MCF 10A (cell line): ENCODE data around the gene ARX. TPM values are rescaled to one million over a fixed set of nuclear protein-coding genes. Genes with fewer than 3 reads are reported as not detected.

ENCODE experiments used
- BruUV-seq: library from RNA; stranded (reverse); fragments of 400-500 nt; replicated peaks from 2 replicates; lab custom pipeline; 2021; lab: Mats Ljungman, UMichigan
- CTCF ChIA-PET: fragments of 300-600 bp; sonication (Branson Sonifier 250); formaldehyde crosslinking; extraction: SDS; loops from one replicate; lab custom pipeline; 2021; ENCODE audit warnings: antibody characterized with exemption, inconsistent platforms; lab: Yijun Ruan, JAX
- POLR2A ChIA-PET: fragments of 300-600, 350-650 bp; sonication (Branson Sonifier 250); formaldehyde crosslinking; extraction: SDS; loops from one replicate; lab custom pipeline; 2020; ENCODE audit warnings: antibody characterized with exemption, inconsistent platforms; lab: Yijun Ruan, JAX
- DNase-seq: peaks from one replicate; pipeline ENCODE4 v3.0.0-alpha.2; 2018; ENCODE audit not compliant: unreplicated experiment
- H3K27ac Mint-ChIP-seq: one replicate; pipeline ENCODE4 v1.8.0; 2022; ENCODE audit warnings: mild to moderate bottlenecking, low read depth, mixed read lengths; ENCODE audit not compliant: unreplicated experiment
- H3K27me3 Mint-ChIP-seq: one replicate; pipeline ENCODE4 v1.8.0; 2022; ENCODE audit warnings: mixed read lengths; ENCODE audit not compliant: insufficient read depth, unreplicated experiment
- H3K36me3 Mint-ChIP-seq: one replicate; pipeline ENCODE4 v1.8.0; 2022; ENCODE audit warnings: mild to moderate bottlenecking, moderate library complexity, mixed read lengths; ENCODE audit not compliant: insufficient read depth, unreplicated experiment
- H3K4me1 Mint-ChIP-seq: one replicate; pipeline ENCODE4 v1.8.0; 2022; ENCODE audit warnings: mixed read lengths; ENCODE audit not compliant: insufficient read depth, unreplicated experiment
- H3K4me3 Mint-ChIP-seq: one replicate; pipeline ENCODE4 v1.8.0; 2022; ENCODE audit warnings: mild to moderate bottlenecking, moderate library complexity, mixed read lengths; ENCODE audit not compliant: unreplicated experiment
- H3K9me3 Mint-ChIP-seq: one replicate; pipeline ENCODE4 v1.8.0; 2022; ENCODE audit warnings: mixed read lengths; ENCODE audit not compliant: unreplicated experiment
- intact Hi-C: fragments of 100-400 bp; cut with micrococcal nuclease; formaldehyde crosslinking; loops from 2 replicates; pipeline ENCODE4 v1.14.1; 2022
- total RNA-seq: library from RNA; stranded (reverse); gene quantifications from 2 replicates; pipeline ENCODE4 v1.2.3, GENCODE V29; 2022
- TF ChIP-seq, protein P1 (sequence below): fragments of 200-600 bp; IDR thresholded peaks from one replicate; pipeline ENCODE4 v1.8.0; 2022; ENCODE audit warnings: antibody characterized with exemption, mild to moderate bottlenecking; ENCODE audit not compliant: unreplicated experiment

Gene ARX
- total RNA-seq, 1 experiment from 2014 or later: not detected

GRCh38 chrX:24981030-24981429, 34.7 kb downstream of the ARX start:
- intact Hi-C loops: no loop called here
- Mint-ChIP-seq H3K4me1 (no peaks in the 10 kb centered on the region), H3K9me3 (no peaks in the 10 kb centered on the region), H3K27me3 (peaks cover 36% of the 10 kb centered on the region), H3K27ac (no peak overlapping the region), H3K36me3 (no peaks in the 10 kb centered on the region), H3K4me3 (no peak overlapping the region)
- TF ChIP-seq, protein P1, sequence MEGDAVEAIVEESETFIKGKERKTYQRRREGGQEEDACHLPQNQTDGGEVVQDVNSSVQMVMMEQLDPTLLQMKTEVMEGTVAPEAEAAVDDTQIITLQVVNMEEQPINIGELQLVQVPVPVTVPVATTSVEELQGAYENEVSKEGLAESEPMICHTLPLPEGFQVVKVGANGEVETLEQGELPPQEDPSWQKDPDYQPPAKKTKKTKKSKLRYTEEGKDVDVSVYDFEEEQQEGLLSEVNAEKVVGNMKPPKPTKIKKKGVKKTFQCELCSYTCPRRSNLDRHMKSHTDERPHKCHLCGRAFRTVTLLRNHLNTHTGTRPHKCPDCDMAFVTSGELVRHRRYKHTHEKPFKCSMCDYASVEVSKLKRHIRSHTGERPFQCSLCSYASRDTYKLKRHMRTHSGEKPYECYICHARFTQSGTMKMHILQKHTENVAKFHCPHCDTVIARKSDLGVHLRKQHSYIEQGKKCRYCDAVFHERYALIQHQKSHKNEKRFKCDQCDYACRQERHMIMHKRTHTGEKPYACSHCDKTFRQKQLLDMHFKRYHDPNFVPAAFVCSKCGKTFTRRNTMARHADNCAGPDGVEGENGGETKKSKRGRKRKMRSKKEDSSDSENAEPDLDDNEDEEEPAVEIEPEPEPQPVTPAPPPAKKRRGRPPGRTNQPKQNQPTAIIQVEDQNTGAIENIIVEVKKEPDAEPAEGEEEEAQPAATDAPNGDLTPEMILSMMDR: no peak
- ChIA-PET CTCF (no interaction called here), POLR2A (no interaction called here)
- no TSS peak for BruUV-seq
- no peak for DNase-seq

GRCh38 chrX:24979081-24979480, 36.7 kb downstream of the ARX start:
- no peak overlapping the region for H3K27ac Mint-ChIP-seq
- no peak overlapping the region for H3K4me3 Mint-ChIP-seq
- peaks cover 35% of the 10 kb centered on the region for H3K27me3 Mint-ChIP-seq
- intact Hi-C loops: no loop called here
- no peaks in the 10 kb centered on the region for H3K36me3 Mint-ChIP-seq
- CTCF ChIA-PET: no interaction called here
- no peaks in the 10 kb centered on the region for H3K9me3 Mint-ChIP-seq
- no peak for DNase-seq
- TF ChIP-seq, protein P1: no peak
- H3K4me1 Mint-ChIP-seq: no peaks in the 10 kb centered on the region
- POLR2A ChIA-PET: no interaction called here
- BruUV-seq: no TSS peak

DNA sequence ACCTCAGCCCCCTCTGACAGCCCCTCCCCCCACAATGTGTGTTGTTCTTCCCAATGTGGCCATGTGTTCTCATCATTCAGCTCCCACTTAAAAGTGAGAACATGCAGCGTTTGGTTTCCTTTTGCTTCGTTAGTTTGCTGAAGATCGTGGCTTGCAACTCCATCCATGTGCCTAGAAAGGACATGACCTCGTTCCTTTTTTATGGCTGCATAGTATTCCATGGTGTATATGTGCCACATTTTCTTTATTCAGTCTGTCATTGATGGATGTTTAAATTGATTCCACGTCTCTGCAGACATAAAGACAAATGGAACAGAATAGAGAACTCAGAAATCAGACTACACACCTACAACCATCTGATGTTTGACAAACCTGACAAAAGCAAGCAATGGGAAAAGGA, 46.0 kb downstream of the ARX start:
- Mint-ChIP-seq H3K27ac (no peak overlapping the region), H3K27me3 (no peaks in the 10 kb centered on the region), H3K36me3 (peaks cover 15% of the 10 kb centered on the region), H3K9me3 (no peaks in the 10 kb centered on the region), H3K4me3 (no peak overlapping the region), H3K4me1 (no peaks in the 10 kb centered on the region)
- intact Hi-C loops: no loop called here
- ChIA-PET CTCF (no interaction called here), POLR2A (no interaction called here)
- no peak for DNase-seq
- TF ChIP-seq, protein P1: no peak
- BruUV-seq: no TSS peak

- ChIA-PET CTCF (no interaction called here), POLR2A (interaction anchor here (0.6 kb wide), 1 partner anchor 35 kb away, joined by 3 read pairs; no protein-coding TSS in a partner anchor)
- no peaks in the 10 kb centered on the region for H3K27me3 Mint-ChIP-seq
- BruUV-seq: no TSS peak
- H3K9me3 Mint-ChIP-seq: no peaks in the 10 kb centered on the region
- DNase-seq: no peak
- intact Hi-C loops: no loop called here
- no peaks in the 10 kb centered on the region for H3K4me1 Mint-ChIP-seq
- H3K4me3 Mint-ChIP-seq: no peak overlapping the region
- H3K36me3 Mint-ChIP-seq: peaks cover 11% of the 10 kb centered on the region
- TF ChIP-seq, protein P1: no peak
- no peak overlapping the region for H3K27ac Mint-ChIP-seq
These were observed 50.4 kb downstream of the ARX start for GRCh38 chrX:24965372-24965771.
